HL-60/S4 treated with retinoic acid at 250 ng/mL for 4 days and 3 days (cell line): ENCODE results near the gene RPTOR.
"Not testable (repeated sequence)": the region's sequence is repeated elsewhere in the genome, so short reads cannot be mapped to it uniquely, and the experiment has no call there.

Experiments used
- in situ Hi-C: fragments of 300-500 bp; cut with MboI; formaldehyde crosslinking; loops from 2 replicates; pipeline ENCODE4 v1.7.0; 2022; ENCODE audit warnings: low sequenced_read_pairs

RPTOR gene

GRCh38 chr17:80544655-80545498 lies at the start of gene RPTOR:
TSS of gene RPTOR (plus strand) at chr17:80544838. CDS start at chr17:80545630, 792 bp downstream.
- in situ Hi-C loops, result no loop called here

GRCh38 chr17:80497726-80498241 lies 46.9 kb upstream of the RPTOR start:
- in situ Hi-C loops, result no loop called here

GRCh38 chr17:80498242-80498919 lies 46.3 kb upstream of the RPTOR start:
- in situ Hi-C loops, result no loop called here

- in situ Hi-C loops, result no loop called here
Observed at GRCh38 chr17:80498920-80499410, 45.7 kb upstream of the RPTOR start.

- in situ Hi-C loops, result no loop called here
Observed at GRCh38 chr17:80499560-80499959, 45.1 kb upstream of the RPTOR start.

- in situ Hi-C loops, result no loop called here
Observed at GRCh38 chr17:80499961-80500665, 44.5 kb upstream of the RPTOR start.

GRCh38 chr17:80501741-80502577 lies 42.7 kb upstream of the RPTOR start:
- in situ Hi-C loops, result no loop called here

- in situ Hi-C loops, result no loop called here
Observed at GRCh38 chr17:80502578-80502877, 42.1 kb upstream of the RPTOR start.

GRCh38 chr17:80503031-80503430 lies 41.6 kb upstream of the RPTOR start:
- in situ Hi-C loops, result no loop called here

- in situ Hi-C loops, result no loop called here
Observed at GRCh38 chr17:80503921-80504320, 40.7 kb upstream of the RPTOR start.

- in situ Hi-C loops, result no loop called here
Observed at GRCh38 chr17:80504686-80505413, 39.8 kb upstream of the RPTOR start.

- in situ Hi-C loops, result not testable (repeated sequence)
Observed at GRCh38 chr17:80507177-80507576, 37.5 kb upstream of the RPTOR start.

GRCh38 chr17:80507965-80508364 lies 36.7 kb upstream of the RPTOR start:
- in situ Hi-C loops, result no loop called here

GRCh38 chr17:80509311-80509710 lies 35.3 kb upstream of the RPTOR start:
- in situ Hi-C loops, result no loop called here

- in situ Hi-C loops, result no loop called here
Observed at GRCh38 chr17:80510132-80510531, 34.5 kb upstream of the RPTOR start.

GRCh38 chr17:80510772-80511171 lies 33.9 kb upstream of the RPTOR start:
- in situ Hi-C loops, result no loop called here

- in situ Hi-C loops, result no loop called here
Observed at GRCh38 chr17:80511222-80512180, 33.1 kb upstream of the RPTOR start.

GRCh38 chr17:80512233-80512632 lies 32.4 kb upstream of the RPTOR start:
- in situ Hi-C loops, result no loop called here

GRCh38 chr17:80513201-80513600 lies 31.4 kb upstream of the RPTOR start:
- in situ Hi-C loops, result no loop called here
